ENCODE data around the gene PHF23.

The PHF23 gene

DNA sequence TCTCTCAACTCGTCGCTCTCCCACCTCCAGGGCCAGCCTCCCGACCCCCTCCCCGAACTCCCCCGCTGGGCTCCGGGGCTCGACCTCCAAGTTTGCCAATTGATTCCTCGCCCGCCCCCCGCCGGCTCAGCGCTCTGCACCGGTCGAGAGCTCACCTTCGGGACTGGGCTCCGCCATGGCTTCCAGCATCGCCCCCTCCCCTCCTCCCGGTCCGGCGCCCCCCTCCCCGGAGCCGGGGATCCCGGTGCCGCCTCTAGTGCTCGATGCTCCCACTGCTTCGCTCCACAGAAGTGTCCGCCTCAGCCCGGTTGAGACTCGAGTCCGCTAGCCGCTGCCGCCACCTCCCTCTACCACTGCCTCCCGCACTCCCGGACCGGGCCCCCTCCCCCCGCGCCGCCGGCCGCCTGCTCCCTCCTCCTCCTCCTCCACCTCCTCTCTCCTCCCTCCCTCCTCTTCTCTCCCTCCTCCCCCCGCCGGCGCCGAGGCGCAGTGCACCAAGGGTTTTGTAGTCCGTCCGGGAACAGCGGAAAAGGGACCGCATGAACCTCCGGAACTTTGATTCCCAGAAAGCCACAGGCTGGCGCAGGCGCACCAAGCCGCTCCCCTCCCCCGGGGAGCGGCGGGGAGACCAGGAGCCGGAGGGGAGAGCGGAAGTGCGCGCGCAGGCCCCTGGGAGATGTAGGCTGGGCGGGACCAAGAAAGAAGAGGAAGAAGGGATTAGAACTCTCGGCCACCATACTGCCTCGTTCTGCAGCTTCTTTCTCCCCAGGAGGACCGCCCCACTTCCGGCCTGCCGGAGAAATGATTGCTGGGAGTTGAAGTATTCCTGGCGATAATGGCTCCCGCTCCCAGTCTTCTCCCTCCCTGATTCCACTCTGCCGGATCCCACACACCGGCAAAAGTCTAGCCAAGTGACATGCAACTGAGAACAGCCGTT is at the start of gene PHF23:
Gene PHF23, minus strand, starts transcription at position 367 of the 937 bp plus-strand sequence. Its CDS starts 178 bp downstream, at position 189.
- peak; percentile 99 for DNase-seq (ENCODE audit: low spot score)

DNA sequence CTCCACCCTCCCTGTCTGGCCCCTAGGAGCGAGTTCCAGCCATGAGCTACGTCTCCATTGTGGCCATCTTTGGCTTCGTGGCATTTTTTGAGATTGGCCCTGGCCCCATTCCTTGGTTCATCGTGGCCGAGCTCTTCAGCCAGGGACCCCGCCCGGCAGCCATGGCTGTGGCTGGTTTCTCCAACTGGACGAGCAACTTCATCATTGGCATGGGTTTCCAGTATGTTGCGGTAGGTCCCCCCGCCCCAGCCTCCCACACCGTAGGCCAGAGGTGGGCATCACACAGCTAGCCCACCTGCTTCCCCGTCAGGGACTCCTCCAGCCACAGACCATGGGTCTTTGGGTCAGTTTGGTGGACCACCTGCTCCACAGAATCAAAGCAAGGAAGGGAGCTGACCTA is 46.4 kb upstream of the PHF23 start:
- no peak for DNase-seq (ENCODE audit: low spot score)

DNA sequence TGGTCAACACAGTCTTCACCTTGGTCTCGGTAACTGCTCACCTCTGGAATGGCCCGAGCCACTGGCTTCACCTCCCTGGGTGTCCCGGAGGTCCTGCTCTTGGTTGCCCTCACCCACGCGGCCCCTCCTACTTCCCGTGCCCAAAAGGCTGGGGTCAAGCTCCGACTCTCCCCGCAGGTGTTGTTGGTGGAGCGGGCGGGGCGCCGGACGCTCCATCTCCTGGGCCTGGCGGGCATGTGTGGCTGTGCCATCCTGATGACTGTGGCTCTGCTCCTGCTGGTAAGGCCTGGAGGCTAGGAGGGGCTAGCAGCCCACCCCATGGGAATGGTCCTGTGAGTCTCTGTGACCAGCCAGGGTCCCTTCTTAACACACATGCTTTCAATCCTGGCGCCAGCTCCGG is 45.7 kb upstream of the PHF23 start:
- no peak for DNase-seq (ENCODE audit: low spot score)

DNA sequence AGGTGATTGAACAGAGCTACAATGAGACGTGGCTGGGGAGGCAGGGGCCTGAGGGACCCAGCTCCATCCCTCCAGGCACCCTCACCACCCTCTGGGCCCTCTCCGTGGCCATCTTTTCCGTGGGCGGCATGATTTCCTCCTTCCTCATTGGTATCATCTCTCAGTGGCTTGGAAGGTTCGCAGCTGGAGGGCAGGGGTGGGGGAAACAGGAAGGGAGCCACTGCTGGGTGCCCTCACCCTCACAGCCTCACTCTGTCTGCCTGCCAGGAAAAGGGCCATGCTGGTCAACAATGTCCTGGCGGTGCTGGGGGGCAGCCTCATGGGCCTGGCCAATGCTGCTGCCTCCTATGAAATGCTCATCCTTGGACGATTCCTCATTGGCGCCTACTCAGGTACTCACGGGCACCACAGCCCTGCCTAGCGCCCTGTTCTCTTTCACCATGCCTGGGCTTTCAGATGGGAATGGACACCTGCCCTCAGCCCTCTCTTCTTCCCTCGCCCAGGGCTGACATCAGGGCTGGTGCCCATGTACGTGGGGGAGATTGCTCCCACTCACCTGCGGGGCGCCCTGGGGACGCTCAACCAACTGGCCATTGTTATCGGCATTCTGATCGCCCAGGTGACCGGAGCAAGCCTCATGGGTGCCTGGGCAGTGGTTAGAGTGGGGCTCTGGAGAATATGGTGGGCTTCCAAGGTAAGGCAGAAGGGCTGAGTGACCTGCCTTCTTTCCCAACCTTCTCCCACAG is 44.4 kb upstream of the PHF23 start:
- DNase-seq (ENCODE audit: low spot score): no peak

DNA sequence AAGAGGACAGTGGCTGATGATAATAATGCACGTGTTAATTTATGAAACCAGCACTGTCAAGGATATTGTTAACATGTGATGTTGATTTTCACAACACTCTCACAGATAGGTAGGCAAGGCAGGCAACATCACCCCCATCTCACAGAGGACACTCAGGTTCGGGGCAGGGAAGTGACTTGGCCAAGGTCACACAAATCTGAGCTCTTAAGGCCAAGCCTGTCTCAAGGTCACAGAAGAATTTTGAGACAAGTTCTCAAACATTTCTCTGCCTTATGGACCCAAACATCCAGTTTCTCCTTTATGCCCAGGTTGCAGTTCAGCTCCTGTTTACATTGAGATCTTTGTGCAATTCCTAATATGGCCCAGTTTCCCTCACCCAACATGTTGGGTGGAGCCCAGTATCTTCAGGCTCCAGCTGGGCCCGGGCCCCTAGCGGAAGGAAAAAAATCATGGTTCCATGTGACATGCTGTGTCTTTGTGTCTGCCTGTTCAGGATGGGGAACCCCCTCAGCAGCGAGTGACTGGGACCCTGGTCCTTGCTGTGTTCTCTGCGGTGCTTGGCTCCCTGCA is 43.6 kb upstream of the PHF23 start:
- DNase-seq (ENCODE audit: low spot score): no peak

DNA sequence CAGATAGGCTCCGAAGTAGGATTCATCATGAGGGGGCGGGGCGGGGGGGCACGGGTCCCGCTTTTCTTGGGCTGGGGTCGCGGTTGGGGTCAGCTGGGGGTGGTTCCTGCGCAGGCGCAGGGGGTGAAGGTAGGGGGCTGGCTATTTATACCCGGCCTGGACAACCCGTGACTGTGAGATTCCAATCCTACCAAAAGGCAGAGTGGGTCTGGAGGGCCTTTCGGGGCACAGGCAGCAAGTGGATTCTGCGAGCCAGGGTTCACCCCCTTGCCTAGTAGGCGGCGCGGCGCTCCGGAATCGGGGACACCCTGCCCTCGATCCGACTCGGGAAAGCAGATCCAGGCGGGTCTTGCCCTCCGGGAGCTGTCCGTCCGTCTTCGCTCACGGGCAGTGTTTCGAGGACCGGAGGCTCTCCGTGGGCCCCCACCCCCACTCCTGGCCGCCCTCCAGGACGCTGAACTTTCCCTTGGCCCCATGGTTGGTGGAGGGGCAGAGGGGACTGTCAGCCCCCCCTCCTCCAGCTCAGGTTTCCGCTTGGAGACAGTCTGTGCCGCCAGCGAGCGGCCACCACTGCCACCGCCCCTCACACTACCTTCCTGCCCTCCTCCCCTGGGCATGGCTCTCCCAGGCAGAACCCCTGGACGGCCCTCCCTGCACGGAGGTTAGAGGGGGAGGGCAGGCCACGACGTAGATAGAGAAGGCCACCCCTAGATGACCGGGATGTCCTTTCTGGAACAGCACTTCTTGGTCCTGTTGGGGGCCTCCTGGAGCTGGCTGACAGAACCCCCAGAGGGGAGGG is 42.9 kb upstream of the PHF23 start:
- DNase-seq (ENCODE audit: low spot score): no peak

DNA sequence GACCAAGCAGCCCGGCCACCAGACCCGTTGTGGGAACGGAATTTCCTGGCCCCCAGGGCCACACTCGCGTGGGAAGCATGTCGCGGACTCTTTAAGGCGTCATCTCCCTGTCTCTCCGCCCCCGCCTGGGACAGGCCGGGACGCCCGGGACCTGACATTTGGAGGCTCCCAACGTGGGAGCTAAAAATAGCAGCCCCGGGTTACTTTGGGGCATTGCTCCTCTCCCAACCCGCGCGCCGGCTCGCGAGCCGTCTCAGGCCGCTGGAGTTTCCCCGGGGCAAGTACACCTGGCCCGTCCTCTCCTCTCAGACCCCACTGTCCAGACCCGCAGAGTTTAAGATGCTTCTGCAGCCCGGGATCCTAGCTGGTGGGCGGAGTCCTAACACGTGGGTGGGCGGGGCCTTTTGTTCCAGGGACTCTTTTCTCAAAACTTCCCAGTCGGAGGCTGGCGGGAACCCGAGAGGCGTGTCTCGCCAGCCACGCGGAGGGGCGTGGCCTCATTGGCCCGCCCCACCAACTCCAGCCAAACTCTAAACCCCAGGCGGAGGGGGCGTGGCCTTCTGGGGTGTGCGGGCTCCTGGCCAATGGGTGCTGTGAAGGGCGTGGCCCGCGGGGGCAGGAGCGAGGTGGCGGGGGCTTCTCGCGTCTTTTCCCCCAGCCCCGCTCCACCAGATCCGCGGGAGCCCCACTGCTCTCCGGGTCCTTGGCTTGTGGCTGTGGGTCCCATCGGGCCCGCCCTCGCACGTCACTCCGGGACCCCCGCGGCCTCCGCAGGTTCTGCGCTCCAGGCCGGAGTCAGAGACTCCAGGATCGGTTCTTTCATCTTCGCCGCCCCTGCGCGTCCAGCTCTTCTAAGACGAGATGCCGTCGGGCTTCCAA is 42.1 kb upstream of the PHF23 start, which contains the start of gene SLC2A4:
Gene SLC2A4, plus strand, starts transcription at position 645 of the 879 bp plus-strand sequence. Its CDS starts 217 bp downstream, at position 862.
- peak; percentile 83 for DNase-seq (ENCODE audit: low spot score)

DNA sequence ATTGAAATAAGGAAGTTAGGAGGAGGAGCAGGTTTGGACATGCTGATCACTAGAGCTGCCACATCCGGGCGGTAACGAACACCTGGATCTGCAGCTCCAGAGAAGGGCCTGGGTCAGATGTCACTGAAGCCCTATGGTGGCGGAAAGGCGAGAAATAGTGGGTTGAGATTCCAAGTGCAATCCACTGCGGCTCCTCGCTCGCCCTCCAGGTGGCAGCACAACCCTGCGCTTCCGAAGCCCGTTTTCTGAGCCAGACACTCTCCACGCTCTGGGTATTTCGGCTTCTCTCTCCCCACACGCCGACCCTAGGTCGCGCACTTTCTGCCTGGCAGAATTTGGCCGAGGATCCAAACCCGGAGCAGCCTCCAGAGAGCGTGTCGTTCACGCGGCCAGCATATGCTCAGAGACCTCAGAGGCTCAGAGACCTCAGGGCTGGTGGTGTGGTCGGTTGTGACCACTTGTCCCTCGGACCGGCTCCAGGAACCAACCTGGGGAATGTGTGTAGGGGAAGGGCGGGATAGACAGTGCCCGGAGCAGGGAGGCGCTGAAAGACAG is 41.3 kb upstream of the PHF23 start:
- DNase-seq (ENCODE audit: low spot score): peak; percentile 78

DNA sequence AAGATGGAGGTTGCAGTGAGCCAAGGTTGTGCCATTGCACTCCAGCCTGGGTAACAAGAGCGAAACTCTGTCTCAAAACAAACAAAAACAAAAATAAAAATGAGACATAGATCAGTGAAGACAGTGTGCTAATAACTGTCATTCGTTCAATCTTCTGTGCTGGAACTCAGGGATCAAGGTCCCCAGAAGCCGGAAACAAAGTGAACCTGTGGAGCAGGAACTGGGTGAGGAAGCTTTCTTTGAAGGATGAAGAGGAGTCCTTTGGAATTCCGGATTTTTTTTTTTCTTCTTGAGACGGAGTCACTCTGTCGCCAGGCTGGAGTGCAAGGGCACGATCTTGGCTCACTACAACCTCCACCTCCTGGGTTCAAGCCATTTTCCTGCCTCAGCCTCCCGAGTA is 40.2 kb upstream of the PHF23 start:
- no peak for DNase-seq (ENCODE audit: low spot score)

DNA sequence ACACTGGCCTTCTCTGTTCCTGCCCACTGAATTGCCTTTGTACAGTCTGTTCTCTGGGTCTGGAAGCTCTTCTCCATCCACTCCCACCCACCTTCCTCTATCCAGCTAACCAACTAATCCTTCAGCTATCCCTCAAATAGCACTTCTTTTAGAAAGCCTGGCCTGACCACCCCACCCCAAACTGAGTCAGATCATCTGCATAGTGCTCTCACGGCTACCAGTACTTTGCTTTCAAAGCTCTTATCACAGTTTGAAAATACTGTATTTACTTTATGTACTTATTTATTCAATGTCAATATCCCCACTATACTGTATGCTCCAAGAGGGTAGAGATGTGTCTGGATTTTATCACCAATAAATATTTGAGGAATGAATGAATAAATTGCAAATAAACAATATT is 27.5 kb upstream of the PHF23 start:
- no peak for DNase-seq (ENCODE audit: low spot score)

DNA sequence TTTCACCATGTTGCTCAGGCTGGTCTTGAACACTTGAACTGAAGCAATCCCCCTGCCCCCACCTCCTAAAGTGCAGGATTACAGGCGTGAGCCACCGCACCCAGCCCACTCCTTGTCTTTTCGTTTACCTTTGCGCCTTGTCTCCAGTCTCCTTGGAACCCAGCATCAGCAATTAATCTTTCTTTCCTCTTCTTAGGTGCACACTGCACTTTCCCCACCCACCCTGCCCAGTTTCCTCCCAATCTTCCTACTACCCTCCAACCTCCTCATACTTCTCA is 24.5 kb upstream of the PHF23 start:
- DNase-seq (ENCODE audit: low spot score): no peak

DNA sequence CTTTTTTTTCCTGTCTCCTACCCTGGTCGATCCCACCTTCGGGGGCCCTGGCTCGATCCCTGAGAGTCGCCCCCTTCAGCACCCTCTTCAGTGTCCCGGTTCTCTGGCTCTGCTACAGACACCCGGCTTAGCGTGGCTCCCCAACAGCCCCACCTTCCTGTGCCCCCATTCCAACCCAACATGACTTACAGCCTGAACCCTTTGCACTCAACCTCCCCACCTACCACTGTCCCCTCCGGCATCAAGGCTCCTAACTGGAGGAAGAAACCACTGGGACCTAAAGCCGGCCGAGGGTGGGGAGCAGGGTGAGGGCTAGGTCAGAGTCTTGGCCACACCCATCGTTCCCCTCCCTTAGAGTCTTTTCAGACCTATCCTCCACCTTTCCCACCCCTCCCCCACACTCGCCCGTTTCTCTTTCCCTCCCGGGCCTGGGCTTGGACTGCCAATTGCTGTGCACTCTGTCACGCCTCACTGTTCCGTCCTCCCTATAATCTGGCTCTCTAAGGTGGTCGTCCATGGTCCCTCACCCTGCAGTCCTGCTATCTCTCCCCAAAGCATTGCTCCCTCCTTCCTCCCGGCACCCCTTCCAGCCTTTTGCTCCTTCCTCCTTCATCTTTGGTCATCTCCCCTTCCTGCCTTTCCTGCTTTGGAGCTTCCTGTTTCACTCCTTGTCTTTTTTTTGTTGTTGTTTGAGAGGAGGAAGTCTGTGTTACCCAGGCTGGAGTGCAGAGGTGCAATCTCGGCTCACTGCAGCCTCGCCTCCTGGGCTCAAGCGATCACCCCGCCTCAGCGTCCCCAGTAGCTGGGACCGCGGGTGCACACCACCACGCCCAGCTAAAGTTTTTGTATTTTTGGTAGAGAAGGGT is 23.9 kb upstream of the PHF23 start:
- no peak for DNase-seq (ENCODE audit: low spot score)

DNA sequence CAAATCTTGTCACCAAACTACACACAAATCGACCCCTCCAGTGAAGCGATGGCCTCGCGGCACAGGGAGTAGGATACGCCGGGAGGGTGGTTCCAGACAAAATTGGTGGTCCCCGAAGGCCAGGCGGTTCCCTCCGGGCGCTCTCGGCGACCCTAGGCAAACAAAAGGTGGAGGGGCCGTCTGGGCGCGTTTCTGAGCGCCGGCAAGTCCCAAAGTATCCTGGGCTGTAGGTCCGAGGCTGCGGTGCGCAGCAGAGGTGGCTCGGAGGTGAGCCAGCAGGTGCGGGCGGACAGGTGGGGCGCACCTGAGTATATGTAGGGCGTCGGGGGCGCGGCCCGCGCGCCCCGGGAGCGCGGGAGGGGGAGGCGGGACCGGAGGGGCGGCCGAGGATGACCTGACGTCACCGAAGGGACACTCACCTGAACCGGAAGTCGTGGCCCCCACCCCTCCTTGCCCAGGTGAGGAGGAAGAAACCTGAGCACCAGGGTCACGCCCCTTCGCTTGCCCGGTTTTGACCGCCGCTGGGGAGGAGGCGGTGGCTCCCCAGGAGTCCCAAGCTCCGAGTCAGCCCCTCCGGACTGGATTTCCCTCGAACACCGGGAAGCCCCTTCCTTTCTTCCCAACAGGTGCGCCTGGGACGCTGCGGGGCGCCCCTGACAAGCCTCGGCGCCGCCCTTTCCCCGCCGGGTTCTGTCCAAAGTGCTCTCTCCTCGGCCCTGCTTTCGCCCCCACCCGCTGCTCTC is 23.1 kb upstream of the PHF23 start, which contains the start of gene CLDN7:
Gene CLDN7, minus strand, starts transcription at position 287 of the 743 bp plus-strand sequence. CDS start 435 bp downstream, outside the sequence.
- no peak for DNase-seq (ENCODE audit: low spot score)

DNA sequence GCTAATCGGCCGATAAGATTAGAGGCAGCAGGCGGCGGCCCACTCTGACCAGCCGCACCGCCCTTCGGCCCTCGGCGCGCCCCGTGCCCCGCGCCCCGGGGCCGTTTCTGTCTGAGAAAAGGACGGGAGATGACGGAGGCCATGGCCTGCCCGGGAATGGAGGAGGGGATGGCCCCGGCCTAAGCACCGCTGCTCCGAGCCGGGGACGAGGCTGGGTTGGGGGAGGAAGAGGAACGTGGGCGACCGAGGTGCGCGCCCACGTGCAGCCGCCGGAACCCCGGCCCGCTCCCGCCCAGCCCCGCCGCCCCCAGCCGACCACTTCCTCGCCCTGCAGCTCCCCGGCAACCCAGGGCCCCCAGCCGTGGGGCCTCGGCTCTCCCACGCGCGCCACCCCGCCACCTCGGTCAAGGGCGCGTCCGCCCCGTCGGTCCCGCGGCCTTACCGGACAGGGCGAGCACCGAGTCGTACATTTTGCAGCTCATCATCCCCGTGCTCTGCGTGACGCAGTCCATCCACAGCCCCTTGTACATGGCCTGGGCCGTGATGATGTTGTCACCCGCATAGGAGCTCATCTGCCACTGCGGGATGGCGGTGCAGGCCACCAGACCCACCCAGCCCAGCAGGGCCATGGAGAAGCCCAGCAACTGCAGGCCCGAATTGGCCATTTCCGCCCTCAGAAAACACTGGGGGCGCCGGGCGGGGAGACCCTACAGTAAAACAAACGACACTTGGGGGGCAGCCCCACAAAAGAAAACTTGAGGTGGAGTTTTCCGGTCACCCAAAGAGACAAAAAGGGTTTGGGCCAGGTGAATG is 22.3 kb upstream of the PHF23 start:
- no peak for DNase-seq (ENCODE audit: low spot score)

DNA sequence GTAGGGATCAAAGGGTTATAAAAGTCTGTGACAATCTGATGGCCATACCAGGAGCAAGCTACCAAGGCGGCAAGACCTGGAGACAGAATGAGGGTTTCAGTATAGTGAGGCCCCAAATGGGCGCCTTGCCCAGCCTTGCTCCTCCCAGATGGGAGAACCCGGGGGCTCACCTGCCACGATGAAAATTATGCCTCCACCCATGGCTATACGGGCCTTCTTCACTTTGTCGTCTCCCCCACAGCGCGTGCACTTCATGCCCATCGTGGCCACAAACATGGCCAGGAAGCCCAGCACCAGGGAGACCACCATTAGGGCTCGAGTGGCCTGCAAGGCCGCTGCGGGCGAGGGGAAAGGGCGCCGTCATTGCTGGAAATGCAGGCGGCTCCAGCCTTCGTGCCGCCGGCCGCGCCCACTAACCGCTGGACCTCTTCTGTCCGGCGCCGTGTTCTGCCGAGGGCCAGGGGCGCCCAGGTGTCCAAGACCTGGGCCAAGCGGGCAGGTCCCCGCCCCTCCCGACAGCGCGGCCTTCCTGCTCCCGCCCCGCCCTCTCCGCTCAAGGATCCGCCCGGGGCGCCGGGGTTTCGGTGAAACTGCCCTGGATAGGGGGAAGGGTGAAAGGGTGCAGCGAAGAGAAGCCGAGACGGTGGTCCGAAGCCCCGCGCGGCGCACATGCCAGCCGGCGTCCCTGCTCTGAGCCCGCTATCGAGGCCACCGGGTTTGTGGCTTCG is 21.6 kb upstream of the PHF23 start:
- no peak for DNase-seq (ENCODE audit: low spot score)

DNA sequence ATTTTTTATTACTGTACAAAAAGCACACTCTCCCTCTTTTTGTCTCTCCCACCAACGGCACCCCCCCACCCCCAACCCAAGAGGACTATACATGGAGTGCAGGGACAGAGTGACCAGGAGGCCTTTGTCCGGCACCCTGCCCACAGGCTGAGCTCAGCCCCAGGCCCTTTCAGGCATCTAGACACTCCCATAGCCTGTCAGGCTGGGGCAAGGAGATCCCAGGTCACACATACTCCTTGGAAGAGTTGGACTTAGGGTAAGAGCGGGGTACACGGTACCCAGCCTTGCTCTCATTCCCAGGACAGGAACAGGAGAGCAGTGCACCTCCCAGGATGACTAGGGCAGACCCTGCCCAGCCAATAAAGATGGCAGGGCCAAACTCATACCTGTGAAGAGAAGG is 20.9 kb upstream of the PHF23 start:
- DNase-seq (ENCODE audit: low spot score): no peak

DNA sequence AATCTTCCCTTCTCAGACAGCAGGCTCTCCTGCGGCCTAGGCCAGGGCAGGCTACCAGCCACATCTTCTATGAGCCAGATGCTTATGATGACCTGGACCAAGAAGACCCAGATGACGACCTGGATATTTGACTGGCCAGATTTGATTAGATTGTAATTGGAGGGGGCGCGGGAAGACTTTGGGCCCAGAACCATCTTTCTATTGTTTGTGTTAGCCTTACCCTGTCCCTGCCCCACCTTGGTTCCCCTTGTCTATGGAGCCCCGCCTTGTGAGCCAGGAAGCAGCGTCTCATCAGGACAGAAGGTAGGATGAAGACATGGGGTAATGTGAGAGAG is 20.3 kb upstream of the PHF23 start:
- no peak for DNase-seq (ENCODE audit: low spot score)

All from kidney capillary endothelial cell (primary cell).